Psoas muscle (tissue), 8 donors: Measurements from ENCODE around the gene OR2A2. TPM values are rescaled to one million over a fixed set of nuclear protein-coding genes. Genes with fewer than 3 reads are reported as not detected.

ENCODE experiments used
- ATAC-seq, 4 donors: fragments of 200-7000 bp; cut with Tn5 transposase; one replicate each; pipeline ENCODE4 v1.9.1; 2020; ENCODE audit warnings: moderate library complexity in 3 of 4, mild to moderate bottlenecking in 2 of 4
- DNase-seq, 2 donors: peaks; one replicate each; pipeline ENCODE4 v3.0.0-alpha.2; 2020
- H3K27ac ChIP-seq: fragments of 200-600 bp; one replicate; pipeline ENCODE4 v1.8.0; 2022
- H3K27me3 ChIP-seq, 3 donors: fragments of 200-600 bp in 1 of 3; one replicate each; pipeline versions ENCODE4 v1.6.1 to v1.8.0; 2013 to 2022; ENCODE audit warnings: low read length in 2 of 3, mild to moderate bottlenecking in 2 of 3, moderate library complexity in 1 of 3; ENCODE audit not compliant: insufficient read depth in 3 of 3
- H3K36me3 ChIP-seq, 2 donors: fragments of 200-600 bp in 1 of 2; one replicate each; pipeline versions ENCODE4 v1.6.1 to v1.8.0; 2013 to 2022; ENCODE audit warnings: low read depth in 1 of 2, mild to moderate bottlenecking in 1 of 2, moderate library complexity in 1 of 2; ENCODE audit not compliant: insufficient read depth in 1 of 2
- H3K4me1 ChIP-seq: fragments of 200-600 bp; one replicate; pipeline ENCODE4 v1.8.0; 2022
- H3K4me3 ChIP-seq: fragments of 200-600 bp; one replicate; pipeline ENCODE4 v1.8.0; 2022; ENCODE audit warnings: mild to moderate bottlenecking
- H3K9me3 ChIP-seq: fragments of 200-600 bp; one replicate; pipeline ENCODE4 v1.8.0; 2022
- CTCF ChIP-seq: fragments of 200-600 bp; IDR thresholded peaks from one replicate; pipeline ENCODE4 v1.8.0; 2022; ENCODE audit warnings: antibody characterized with exemption
- WGBS, 3 donors: extraction: QIAGEN DNeasy Blood & Tissue Kit; methylation state at CpG; one replicate each; pipeline versions ENCODE4 v1.1.6 to v1.1.7; 2013; 5-methylcytosine and 5-hydroxymethylcytosine counted together
- intact Hi-C, 2 donors: fragments of 100-400 bp; cut with DNase I; formaldehyde crosslinking; loops; one replicate each; pipeline versions ENCODE4 v1.11.0 to v1.14.2; 2022
- polyA plus RNA-seq, 3 donors: library from polyadenylated mRNA; stranded (reverse); fragments of 200-250 nt; gene quantifications; one replicate each; pipeline ENCODE4 v1.2.3, GENCODE V29; 2013
- total RNA-seq, 4 donors: library from RNA; stranded (reverse); fragmentation: NEBNext Ultra II Directional in 2 of 4; extraction: Animal tissue kit (Norgen Biotek cat#: 25700) in 2 of 4; gene quantifications; one replicate each; pipeline versions ENCODE4 v1.2.1 to v1.2.4, GENCODE V29; 2021 to 2023
- donor health status: healthy with polysubstance abuse.
- donor health status: DM: no; HTN: no; CAD: no; lungs with moderate emphysema.
- donor health status: Bipolar disorder and iron deficiency.
- donor health status: healthy.
- donor health status: DM: yes; HTN: yes; CAD: no.
- donor health status: DM: no; HTN: no; CAD: no.
- donor health status: DM: no; HTN: no; CAD: no.
- donor health status: DM: yes; HTN: yes; CAD: no.

The OR2A2 gene
- total and polyA plus RNA-seq, 7 donors: not detected

DNA sequence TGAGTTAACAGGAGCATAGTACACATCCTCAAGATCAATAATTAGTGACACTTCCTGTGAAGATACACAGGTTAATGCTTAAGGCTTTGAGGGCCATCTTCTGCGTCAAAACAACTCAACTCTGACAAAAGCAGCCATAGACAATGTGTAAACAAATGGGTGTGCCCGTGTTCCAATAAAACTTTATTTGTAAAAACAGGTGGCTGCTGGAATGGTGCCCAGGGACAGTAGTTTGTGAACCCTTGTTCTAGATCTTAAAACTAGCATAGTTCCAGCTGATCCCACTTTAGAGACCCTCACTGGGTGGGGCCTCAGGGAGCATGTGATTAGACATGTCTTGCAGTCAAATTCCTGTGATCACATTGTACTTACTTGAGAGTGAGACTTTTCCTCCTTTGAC, 21.3 kb downstream of the OR2A2 start:
- no peak for ATAC-seq

GRCh38 chr7:144132262-144132661, 22.9 kb downstream of the OR2A2 start:
- no peaks in the 10 kb centered on the region for H3K4me1 ChIP-seq
- no peak for TF ChIP-seq CTCF
- H3K4me3 ChIP-seq: no peak overlapping the region
- H3K9me3 ChIP-seq: no peaks in the 10 kb centered on the region
- 67 to 82% (median 70%) methylated on average over 3 of the region's 3 CpGs for WGBS, 3 donors
- H3K36me3 ChIP-seq: no peaks in the 10 kb centered on the region
- intact Hi-C loops: loop anchor here in 1 of 2 donors (10.0 kb wide), 1 partner anchor 97 kb away; no protein-coding TSS in a partner anchor
- DNase-seq: no peak
- H3K27ac ChIP-seq: no peak overlapping the region
- no peak for ATAC-seq
- no peaks in the 10 kb centered on the region for H3K27me3 ChIP-seq

More for the DNA sequence above, 21.3 kb downstream of the OR2A2 start:
- Histone ChIP-seq H3K4me3 (no peak overlapping the region), H3K9me3 (no peaks in the 10 kb centered on the region), H3K36me3 (no peaks in the 10 kb centered on the region), H3K4me1 (no peaks in the 10 kb centered on the region), H3K27me3 (no peaks in the 10 kb centered on the region), H3K27ac (no peak overlapping the region)
- no peak for DNase-seq
- TF ChIP-seq CTCF: no peak
- intact Hi-C loops: loop anchor here in 1 of 2 donors (10.0 kb wide), 1 partner anchor 96 kb away; no protein-coding TSS in a partner anchor
- WGBS, 3 donors: 79 to 85% (median 83%) methylated on average over 2 of the region's 2 CpGs

- ATAC-seq: no peak
- intact Hi-C loops: loop anchor here in 1 of 2 donors (10.0 kb wide), 1 partner anchor 99 kb away; no protein-coding TSS in a partner anchor
These were observed 23.9 kb downstream of the OR2A2 start for GRCh38 chr7:144133307-144133706.

GRCh38 chr7:144134116-144134515, 24.7 kb downstream of the OR2A2 start:
- intact Hi-C loops: loop anchor here in 1 of 2 donors (10.0 kb wide), 1 partner anchor 99 kb away; no protein-coding TSS in a partner anchor
- H3K27ac ChIP-seq: no peak overlapping the region
- TF ChIP-seq CTCF: no peak
- no peaks in the 10 kb centered on the region for H3K27me3 ChIP-seq
- H3K9me3 ChIP-seq: no peaks in the 10 kb centered on the region
- H3K36me3 ChIP-seq: no peaks in the 10 kb centered on the region
- 72 to 82% (median 75%) methylated on average over 1 of the region's 1 CpG for WGBS, 3 donors
- H3K4me1 ChIP-seq: no peaks in the 10 kb centered on the region
- DNase-seq (no peak), ATAC-seq (no peak)
- no peak overlapping the region for H3K4me3 ChIP-seq

More at GRCh38 chr7:144133307-144133706, 23.9 kb downstream of the OR2A2 start:
- DNase-seq: no peak
- no peak overlapping the region for H3K27ac ChIP-seq
- TF ChIP-seq CTCF: no peak
- H3K27me3 ChIP-seq: no peaks in the 10 kb centered on the region
- H3K4me3 ChIP-seq: no peak overlapping the region
- H3K4me1 ChIP-seq: no peaks in the 10 kb centered on the region
- 77 to 85% (median 78%) methylated on average over 6 of the region's 6 CpGs for WGBS, 3 donors
- no peaks in the 10 kb centered on the region for H3K36me3 ChIP-seq
- no peaks in the 10 kb centered on the region for H3K9me3 ChIP-seq

- Histone ChIP-seq H3K36me3 (no peaks in the 10 kb centered on the region), H3K27me3 (no peaks in the 10 kb centered on the region), H3K4me1 (no peaks in the 10 kb centered on the region), H3K9me3 (no peaks in the 10 kb centered on the region), H3K27ac (no peak overlapping the region), H3K4me3 (no peak overlapping the region)
- DNase-seq (no peak), ATAC-seq (no peak)
- no peak for TF ChIP-seq CTCF
- intact Hi-C loops: loop anchor here in 1 of 2 donors (10.0 kb wide), 1 partner anchor 103 kb away; no protein-coding TSS in a partner anchor
- WGBS, 3 donors: 58 to 69% (median 68%) methylated on average over 1 of the region's 1 CpG
These were observed 28.1 kb downstream of the OR2A2 start for GRCh38 chr7:144137501-144137900.
